Right lobe of liver (tissue), 4 donors: Measurements from ENCODE around the gene CTSZ.

Source experiments
- POLR2A ChIP-seq: fragments of 450-650 bp; IDR thresholded peaks from one replicate; pipeline ENCODE4 v1.6.1; 2017; ENCODE audit warnings: antibody characterized with exemption, mild to moderate bottlenecking
- TF ChIP-seq, protein P1 (sequence below), 4 donors: fragments of 200-600 bp in 3 of 4; fragments of 450-650 bp in 1 of 4; IDR thresholded peaks; one replicate each; pipeline versions ENCODE4 v1.5.1 to v1.8.0; 2016 to 2022; ENCODE audit warnings: antibody characterized with exemption in 4 of 4, mild to moderate bottlenecking in 2 of 4
- donor health status: DM: no; HTN: no; CAD: no.
- donor health status: DM: no; HTN: no; CAD: no.
- donor health status: DM: no; HTN: yes; CAD: no.

DNA sequence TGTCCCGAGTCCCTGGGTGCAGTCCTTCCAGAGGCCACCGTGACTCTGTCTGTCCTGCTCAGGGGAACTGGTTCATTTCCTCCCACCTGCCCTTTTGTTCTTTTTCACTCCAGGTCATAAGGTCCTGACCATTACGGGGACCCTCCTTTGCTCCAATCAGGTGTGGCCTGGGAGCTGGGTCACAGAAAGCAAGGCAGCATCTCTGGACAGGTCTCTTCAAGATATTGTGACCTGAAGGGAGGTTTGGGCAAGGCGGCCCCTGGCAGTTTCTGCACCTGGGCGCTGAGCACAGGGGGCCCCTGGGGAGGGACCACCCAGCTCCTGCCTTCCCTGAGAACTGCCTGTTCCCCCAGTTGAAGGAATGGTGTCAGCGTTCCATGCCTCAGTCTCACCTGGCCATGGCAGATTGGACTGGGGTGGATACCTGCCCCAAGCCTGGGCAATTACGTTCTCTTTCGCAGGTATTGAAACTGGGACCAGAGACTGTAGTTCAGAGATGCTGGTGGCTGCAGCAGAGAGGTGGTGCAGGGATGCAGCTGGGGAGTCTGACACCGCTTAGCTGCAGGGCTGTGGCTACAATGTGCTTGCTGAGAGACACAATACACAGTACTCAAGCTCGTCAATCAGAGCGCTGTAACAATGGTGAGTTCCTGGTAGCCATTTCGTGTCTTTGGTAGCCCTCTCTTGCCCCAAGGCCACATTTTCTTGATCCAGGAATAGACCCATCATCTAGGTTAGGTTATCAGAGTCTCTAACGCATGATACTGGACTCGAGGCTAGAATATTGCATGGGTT is 41.6 kb downstream of the CTSZ start:
- TF ChIP-seq, protein P1, sequence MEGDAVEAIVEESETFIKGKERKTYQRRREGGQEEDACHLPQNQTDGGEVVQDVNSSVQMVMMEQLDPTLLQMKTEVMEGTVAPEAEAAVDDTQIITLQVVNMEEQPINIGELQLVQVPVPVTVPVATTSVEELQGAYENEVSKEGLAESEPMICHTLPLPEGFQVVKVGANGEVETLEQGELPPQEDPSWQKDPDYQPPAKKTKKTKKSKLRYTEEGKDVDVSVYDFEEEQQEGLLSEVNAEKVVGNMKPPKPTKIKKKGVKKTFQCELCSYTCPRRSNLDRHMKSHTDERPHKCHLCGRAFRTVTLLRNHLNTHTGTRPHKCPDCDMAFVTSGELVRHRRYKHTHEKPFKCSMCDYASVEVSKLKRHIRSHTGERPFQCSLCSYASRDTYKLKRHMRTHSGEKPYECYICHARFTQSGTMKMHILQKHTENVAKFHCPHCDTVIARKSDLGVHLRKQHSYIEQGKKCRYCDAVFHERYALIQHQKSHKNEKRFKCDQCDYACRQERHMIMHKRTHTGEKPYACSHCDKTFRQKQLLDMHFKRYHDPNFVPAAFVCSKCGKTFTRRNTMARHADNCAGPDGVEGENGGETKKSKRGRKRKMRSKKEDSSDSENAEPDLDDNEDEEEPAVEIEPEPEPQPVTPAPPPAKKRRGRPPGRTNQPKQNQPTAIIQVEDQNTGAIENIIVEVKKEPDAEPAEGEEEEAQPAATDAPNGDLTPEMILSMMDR (IDR thresholded peaks at IDR 0.05), result no peak
- TF ChIP-seq POLR2A, result no peak
